K562 (cell line): ENCODE data around the gene SH3TC2. TPM values are rescaled to one million over a fixed set of nuclear protein-coding genes. Genes with fewer than 3 reads are reported as not detected.

Source experiments
- ATAC-seq: fragments of 200-7000 bp; cut with Tn5 transposase; 3 replicates; pipeline ENCODE4 v1.9.1; 2020; ENCODE audit warnings: moderate library complexity
- BruUV-seq: library from RNA; stranded (reverse); fragments of 400-500 nt; replicated peaks from 2 replicates; lab custom pipeline; 2021; lab: Mats Ljungman, UMichigan
- CTCF ChIA-PET: fragments of 300-600 bp; formaldehyde crosslinking; extraction: SDS; loops from one replicate; lab custom pipeline; 2021; ENCODE audit warnings: low intra/inter-chr PET ratio; lab: Yijun Ruan, JAX
- POLR2A ChIA-PET: fragments of 300-600, 350-650 bp; sonication (Branson Sonifier 250); formaldehyde crosslinking; extraction: SDS; loops from one replicate; lab custom pipeline; 2021; ENCODE audit warnings: antibody characterized with exemption, inconsistent platforms; lab: Yijun Ruan, JAX
- DNase-seq, 4 experiments: peaks; one replicate each; pipeline versions ENCODE4 v3.0.0 to v3.0.0-alpha.2; 2011 to 2018; ENCODE audit warnings: low spot score in 3 of 4, mixed read lengths in 3 of 4; ENCODE audit errors: extremely low read depth in 1 of 4
- FAIRE-seq: peaks from 2 replicates; lab custom pipeline; 2011; peaks lifted over from hg19 to GRCh38; lab: Jason Lieb, UNC
- H2AFZ ChIP-seq: 2 replicates; pipeline ENCODE4 v1.6.0; 2011; ENCODE audit warnings: low read depth, low read length, control low read depth, inconsistent platforms
- H3K27ac ChIP-seq: fragments of 200-600 bp; 3 replicates; pipeline ENCODE4 v1.8.0; 2011; ENCODE audit warnings: low read depth, mild to moderate bottlenecking, control low read depth, inconsistent platforms, low read length, moderate library complexity, mixed read lengths; ENCODE audit errors: extremely low read depth
- H3K27me3 ChIP-seq, 2 experiments: fragments of 300-600 bp in 1 of 2; 2 replicates in 1 of 2; 3 replicates in 1 of 2; pipeline versions ENCODE4 v1.6.0 to v1.8.0; 2011; ENCODE audit warnings: inconsistent platforms in 2 of 2, low read length in 2 of 2, mild to moderate bottlenecking in 1 of 2, mixed read lengths in 1 of 2, moderate library complexity in 1 of 2; ENCODE audit not compliant: control insufficient read depth in 2 of 2, insufficient read depth in 2 of 2
- H3K36me3 ChIP-seq: fragments of 300-600 bp; 3 replicates; pipeline ENCODE4 v1.8.0; 2011; ENCODE audit warnings: mild to moderate bottlenecking, low read length, inconsistent platforms; ENCODE audit not compliant: control insufficient read depth, insufficient read depth
- H3K4me1 ChIP-seq, 2 experiments: fragments of 200-600 bp in 1 of 2; replicated peaks in 1 of 2; 2 replicates in 1 of 2; 3 replicates in 1 of 2; pipeline versions ENCODE4 v1.5.1 to v1.8.0; 2011; ENCODE audit warnings: inconsistent platforms in 2 of 2, low read length in 2 of 2, mild to moderate bottlenecking in 1 of 2, mixed read lengths in 1 of 2, moderate library complexity in 1 of 2; ENCODE audit not compliant: control insufficient read depth in 2 of 2, insufficient read depth in 2 of 2
- H3K4me2 ChIP-seq: 2 replicates; pipeline ENCODE4 v1.6.1; 2011; ENCODE audit warnings: low read length, control low read depth, inconsistent platforms, mixed read lengths; ENCODE audit not compliant: insufficient read depth
- H3K4me3 ChIP-seq: fragments of 200-600 bp; sonication (generic), shearing (Covaris generic); 2 replicates; pipeline ENCODE4 v1.5.1; 2016; ENCODE audit warnings: control low read depth, inconsistent platforms
- H3K79me2 ChIP-seq: fragments of 200-600 bp; 3 replicates; pipeline ENCODE4 v1.8.0; 2011; ENCODE audit warnings: low read length, inconsistent platforms; ENCODE audit not compliant: control insufficient read depth, insufficient read depth
- H3K9ac ChIP-seq, 2 experiments: 2 replicates each; pipeline versions ENCODE4 v1.6.0 to v1.6.1; 2011; ENCODE audit warnings: low read depth in 2 of 2, low read length in 2 of 2, control low read depth in 1 of 2, inconsistent platforms in 1 of 2, mild to moderate bottlenecking in 1 of 2, mixed read lengths in 1 of 2; ENCODE audit not compliant: insufficient read depth in 1 of 2
- H3K9me1 ChIP-seq: one replicate; pipeline ENCODE4 v1.6.0; 2011; ENCODE audit warnings: inconsistent platforms, mild to moderate bottlenecking, low read length, moderate library complexity; ENCODE audit not compliant: control insufficient read depth, insufficient read depth
- H3K9me3 ChIP-seq: replicated peaks from 2 replicates; pipeline ENCODE4 v1.5.1; 2011; ENCODE audit warnings: low read depth, low read length, inconsistent platforms; ENCODE audit not compliant: control insufficient read depth, insufficient read depth
- H4K20me1 ChIP-seq: replicated peaks from 2 replicates; pipeline ENCODE4 v1.6.1; 2011; ENCODE audit warnings: low read length, inconsistent platforms, mixed read lengths; ENCODE audit not compliant: control insufficient read depth, insufficient read depth
- ATF7 ChIP-seq: fragments of 450-650 bp; IDR thresholded peaks from 2 replicates; pipeline ENCODE4 v1.7.1; 2014; ENCODE audit warnings: mild to moderate bottlenecking, moderate library complexity
- CREM ChIP-seq: IDR thresholded peaks from 2 replicates; pipeline ENCODE4 v1.6.1; 2014; ENCODE audit warnings: antibody characterized with exemption, low read depth
- GTF2E2 ChIP-seq: fragments of 200-800 bp; sonication (Bioruptor generic); IDR thresholded peaks from 2 replicates; pipeline ENCODE4 v1.6.1; 2016; ENCODE audit warnings: missing genetic modification characterization, missing compliant biosample characterization
- NR2C2 ChIP-seq, 2 experiments: fragments of 200-800 bp in 1 of 2; sonication (Bioruptor generic) in 1 of 2; sonication (generic) in 1 of 2; formaldehyde crosslinking in 1 of 2; IDR thresholded peaks; 2 replicates each; pipeline versions ENCODE4 v1.6.1 to v1.8.0; 2016 to 2022; ENCODE audit warnings: mild to moderate bottlenecking in 1 of 2, missing compliant biosample characterization in 1 of 2, missing genetic modification characterization in 1 of 2, missing genetic modification reagents in 1 of 2
- SMARCA4 ChIP-seq: fragments of 450-650 bp; IDR thresholded peaks from 2 replicates; pipeline ENCODE4 v1.6.1; 2016
- SMC3 ChIP-seq: conservative IDR thresholded peaks from 2 replicates; pipeline ENCODE4 v1.6.1; 2011; ENCODE audit warnings: low read depth, low read length, improper control_type of control experiment; ENCODE audit not compliant: insufficient read depth
- WGBS: fragments of 100-300 bp; shearing (Covaris generic); methylation state at CpG from one replicate; pipeline ENCODE4 v1.1.6; 2016; ENCODE audit warnings: low coverage, mixed read lengths; ENCODE audit not compliant: insufficient coverage; ENCODE audit errors: missing lambda C conversion rate; 5-methylcytosine and 5-hydroxymethylcytosine counted together
- in situ Hi-C: fragments of 300-500 bp; cut with MboI; formaldehyde crosslinking; loops from 4 replicates; pipeline ENCODE4 v1.15.0; 2018; ENCODE audit warnings: inconsistent platforms, mixed read lengths
- intact Hi-C: fragments of 100-400 bp; cut with micrococcal nuclease; formaldehyde crosslinking; loops from 2 replicates; pipeline ENCODE4 v1.14.2; 2022
- polyA plus RNA-seq, 8 experiments: library from polyadenylated mRNA; depleted of rRNA in 4 of 8; stranded (reverse) in 5 of 8; unstranded in 3 of 8; fragments of >200 nt; fragmentation: Nextera tagmentation in 2 of 8; fragmentation: Illumina TruSeq in 1 of 8; extraction: Ambion mirVana in 2 of 8; extraction: Trizol in 1 of 8; gene quantifications; 2 replicates each; pipeline versions ENCODE4 v1.2.1 to v1.2.3, GENCODE V29; 2011 to 2014; ENCODE audit warnings: inconsistent platforms in 1 of 8, missing spikeins in 1 of 8
- total RNA-seq, 7 experiments: library from RNA; depleted of rRNA in 6 of 7; stranded (reverse); fragments of >200 nt in 6 of 7; fragmentation: Illumina TruSeq in 2 of 7; extraction: Trizol in 2 of 7; gene quantifications; 2 replicates each; pipeline versions ENCODE4 v1.2.1 to v1.2.3, GENCODE V29; 2011 to 2021; ENCODE audit warnings: low replicate concordance in 1 of 7
- TF ChIP-seq, protein P1 (sequence below): fragments of 200-800 bp; sonication (Bioruptor generic); IDR thresholded peaks from 2 replicates; pipeline ENCODE4 v1.6.1; 2017; ENCODE audit warnings: missing genetic modification characterization, missing compliant biosample characterization
- TF ChIP-seq, protein P2 (sequence below): sonication (generic); formaldehyde crosslinking; IDR thresholded peaks from 2 replicates; pipeline ENCODE4 v1.4.0; 2020; ENCODE audit warnings: mild to moderate bottlenecking, missing genetic modification reagents

Gene SH3TC2
- total and polyA plus RNA-seq, 9 of the 15 experiments (the other 6 are each of a cell fraction or from before 2014, with no cell fraction given), result 0.03 to 0.80 (median 0.55) TPM; not detected in 1

DNA sequence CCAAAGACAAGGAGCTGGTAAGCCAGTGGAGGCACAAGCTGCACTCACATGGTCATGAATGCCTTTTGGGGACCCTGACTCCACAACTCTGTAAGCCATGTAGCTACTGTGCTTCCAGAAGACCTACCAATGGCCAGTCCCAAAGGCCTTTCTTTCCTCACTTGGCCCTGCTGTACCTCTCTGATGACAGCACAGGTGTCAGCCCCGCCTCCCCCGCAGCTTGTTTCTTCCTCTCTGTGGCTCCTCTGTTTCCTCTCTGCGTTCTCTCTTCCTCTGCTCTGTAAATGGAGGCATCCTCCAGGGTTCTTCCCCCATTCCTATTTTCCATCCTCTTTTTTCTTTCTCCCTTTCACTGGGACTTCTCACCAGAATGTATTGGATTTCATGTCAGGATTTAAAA is 26.7 kb downstream of the SH3TC2 start:
- intact Hi-C loops (loop anchor here (10.0 kb wide), 1 partner anchor 1091 kb away; no protein-coding TSS in a partner anchor), in situ Hi-C loops (loop anchor here (10.0 to 25.0 kb wide), 3 partner anchors 301 to 849 kb away; no protein-coding TSS in a partner anchor)
- DNase-seq (no peak), FAIRE-seq (no peak), ATAC-seq (no peak)
- H3K27ac ChIP-seq, result no peak overlapping the region
- H3K27me3 ChIP-seq, result peaks cover 0 to 16% of the 10 kb centered on the region in 2 experiments; a peak in 2 of 5 replicates
- H3K4me1 ChIP-seq, result no peaks in the 10 kb centered on the region; a peak in 1 of 5 replicates
- no TSS peak for BruUV-seq
- TF ChIP-seq, protein P1, sequence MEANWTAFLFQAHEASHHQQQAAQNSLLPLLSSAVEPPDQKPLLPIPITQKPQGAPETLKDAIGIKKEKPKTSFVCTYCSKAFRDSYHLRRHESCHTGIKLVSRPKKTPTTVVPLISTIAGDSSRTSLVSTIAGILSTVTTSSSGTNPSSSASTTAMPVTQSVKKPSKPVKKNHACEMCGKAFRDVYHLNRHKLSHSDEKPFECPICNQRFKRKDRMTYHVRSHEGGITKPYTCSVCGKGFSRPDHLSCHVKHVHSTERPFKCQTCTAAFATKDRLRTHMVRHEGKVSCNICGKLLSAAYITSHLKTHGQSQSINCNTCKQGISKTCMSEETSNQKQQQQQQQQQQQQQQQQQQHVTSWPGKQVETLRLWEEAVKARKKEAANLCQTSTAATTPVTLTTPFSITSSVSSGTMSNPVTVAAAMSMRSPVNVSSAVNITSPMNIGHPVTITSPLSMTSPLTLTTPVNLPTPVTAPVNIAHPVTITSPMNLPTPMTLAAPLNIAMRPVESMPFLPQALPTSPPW (CRISPR knock-in tag), result no peak
- H3K79me2 ChIP-seq, result no peaks in the 10 kb centered on the region
- no peaks in the 10 kb centered on the region for H3K9me1 ChIP-seq
- no peak overlapping the region for H3K9ac ChIP-seq
- no peaks in the 10 kb centered on the region for H3K9me3 ChIP-seq
- no peaks in the 10 kb centered on the region for H4K20me1 ChIP-seq
- POLR2A ChIA-PET, result interaction anchor here (0.9 kb wide), 1 partner anchor 95 kb away, joined by 3 read pairs; no protein-coding TSS in a partner anchor
- H3K4me3 ChIP-seq, result no peak overlapping the region
- no peak overlapping the region for H3K4me2 ChIP-seq
- CTCF ChIA-PET, result interaction anchor here (1.2 to 2.6 kb wide), 2 partner anchors 295 to 304 kb away, joined by 7 to 22 read pairs; no protein-coding TSS in a partner anchor
- H2AFZ ChIP-seq, result no peak overlapping the region
- 10% methylated on average over 1 of the region's 3 CpGs for WGBS
- no peaks in the 10 kb centered on the region for H3K36me3 ChIP-seq

- peaks cover 0 to 16% of the 10 kb centered on the region in 2 experiments; a peak in 3 of 5 replicates for H3K27me3 ChIP-seq
- intact Hi-C loops (loop anchor here (1.0 to 10.0 kb wide), 5 partner anchors 79 to 1091 kb away; no protein-coding TSS in a partner anchor), in situ Hi-C loops (loop anchor here (10.0 to 25.0 kb wide), 3 partner anchors 301 to 848 kb away; no protein-coding TSS in a partner anchor)
- ChIA-PET POLR2A (interaction anchor here (0.6 to 0.9 kb wide), 4 partner anchors 22 to 1111 kb away, joined by 3 to 4 read pairs (median 4); no protein-coding TSS in a partner anchor), CTCF (interaction anchor here (1.2 to 2.6 kb wide), 2 partner anchors 294 to 303 kb away, joined by 7 to 22 read pairs; no protein-coding TSS in a partner anchor)
- no peaks in the 10 kb centered on the region for H4K20me1 ChIP-seq
- peak; percentile 96 for FAIRE-seq
- BruUV-seq, result no TSS peak
- H3K4me3 ChIP-seq, result no peak overlapping the region
- H3K36me3 ChIP-seq, result no peaks in the 10 kb centered on the region
- H3K27ac ChIP-seq, result no peak overlapping the region
- no peak overlapping the region for H3K9ac ChIP-seq
- peak; percentile 52 to 74 (median 56) for DNase-seq
- no peaks in the 10 kb centered on the region for H3K79me2 ChIP-seq
- no peaks in the 10 kb centered on the region for H3K9me3 ChIP-seq
- H2AFZ ChIP-seq, result no peak overlapping the region
- no peak overlapping the region for H3K4me2 ChIP-seq
- ATAC-seq, result peak; percentile 99
- 2% methylated on average over 8 of the region's 8 CpGs for WGBS
- no peaks in the 10 kb centered on the region for H3K9me1 ChIP-seq
- H3K4me1 ChIP-seq, result no peaks in the 10 kb centered on the region; a peak in 1 of 5 replicates
- TF ChIP-seq NR2C2 (CRISPR knock-in tag; IDR thresholded peaks at IDR 0.05), result no peak
- TF ChIP-seq NR2C2 (tag; IDR thresholded peaks at IDR 0.05), result no peak
- no peak for TF ChIP-seq SMARCA4
- peak; percentile 71 for TF ChIP-seq SMC3
- no peak for TF ChIP-seq GTF2E2 (tag)
- TF ChIP-seq, protein P2, sequence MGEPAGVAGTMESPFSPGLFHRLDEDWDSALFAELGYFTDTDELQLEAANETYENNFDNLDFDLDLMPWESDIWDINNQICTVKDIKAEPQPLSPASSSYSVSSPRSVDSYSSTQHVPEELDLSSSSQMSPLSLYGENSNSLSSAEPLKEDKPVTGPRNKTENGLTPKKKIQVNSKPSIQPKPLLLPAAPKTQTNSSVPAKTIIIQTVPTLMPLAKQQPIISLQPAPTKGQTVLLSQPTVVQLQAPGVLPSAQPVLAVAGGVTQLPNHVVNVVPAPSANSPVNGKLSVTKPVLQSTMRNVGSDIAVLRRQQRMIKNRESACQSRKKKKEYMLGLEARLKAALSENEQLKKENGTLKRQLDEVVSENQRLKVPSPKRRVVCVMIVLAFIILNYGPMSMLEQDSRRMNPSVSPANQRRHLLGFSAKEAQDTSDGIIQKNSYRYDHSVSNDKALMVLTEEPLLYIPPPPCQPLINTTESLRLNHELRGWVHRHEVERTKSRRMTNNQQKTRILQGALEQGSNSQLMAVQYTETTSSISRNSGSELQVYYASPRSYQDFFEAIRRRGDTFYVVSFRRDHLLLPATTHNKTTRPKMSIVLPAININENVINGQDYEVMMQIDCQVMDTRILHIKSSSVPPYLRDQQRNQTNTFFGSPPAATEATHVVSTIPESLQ (CRISPR knock-in tag), result no peak
- peak; percentile 51; the same call in 1 of the 2 replicates for TF ChIP-seq CREM
- TF ChIP-seq ATF7, result 0 out of 2 replicates have a peak, but pooled peaks have one; percentile 23
Measured at GRCh38 chr5:149035372-149035790, 27.5 kb downstream of the SH3TC2 start.
